Right lobe of liver (tissue), 6 donors: ENCODE data around the gene TMEM87A. TPM values are rescaled to one million over a fixed set of nuclear protein-coding genes. Genes with fewer than 3 reads are reported as not detected.
A peak's percentile ranks its signal among the peaks of the same experiment; 100 is the strongest.

Experiments
- ATAC-seq, 4 donors: fragments of 200-7000 bp; cut with Tn5 transposase; one replicate each; pipeline ENCODE4 v1.9.1; 2020; ENCODE audit warnings: mild to moderate bottlenecking in 4 of 4, moderate library complexity in 4 of 4
- DNase-seq, 3 donors: peaks; one replicate each; pipeline ENCODE4 v3.0.0-alpha.2; 2020
- H3K27ac ChIP-seq, 3 donors: fragments of 200-600 bp; one replicate each; pipeline ENCODE4 v1.8.0; 2022
- H3K27me3 ChIP-seq, 2 donors: fragments of 200-600 bp; one replicate each; pipeline ENCODE4 v1.8.0; 2022
- H3K36me3 ChIP-seq, 4 donors: fragments of 200-600 bp; sonication (generic) in 1 of 4; one replicate each; pipeline versions ENCODE4 v1.5.1 to v1.8.0; 2017 to 2022; ENCODE audit warnings: control low read depth in 1 of 4
- H3K4me1 ChIP-seq, 4 donors: fragments of 200-600 bp; sonication (generic) in 1 of 4; one replicate each; pipeline versions ENCODE4 v1.5.1 to v1.8.0; 2017 to 2022; ENCODE audit warnings: control low read depth in 1 of 4
- H3K4me3 ChIP-seq, 3 donors: fragments of 200-600 bp; one replicate each; pipeline ENCODE4 v1.8.0; 2022
- H3K9me3 ChIP-seq, 4 donors: fragments of 200-600 bp; sonication (generic) in 1 of 4; one replicate each; pipeline versions ENCODE4 v1.5.1 to v1.8.0; 2017 to 2022; ENCODE audit warnings: control low read depth in 1 of 4
- CTCF ChIP-seq, 4 donors: fragments of 200-600 bp in 3 of 4; fragments of 450-650 bp in 1 of 4; IDR thresholded peaks; one replicate each; pipeline versions ENCODE4 v1.5.1 to v1.8.0; 2016 to 2022; ENCODE audit warnings: antibody characterized with exemption in 4 of 4, mild to moderate bottlenecking in 2 of 4
- POLR2A ChIP-seq: fragments of 450-650 bp; IDR thresholded peaks from one replicate; pipeline ENCODE4 v1.6.1; 2017; ENCODE audit warnings: antibody characterized with exemption, mild to moderate bottlenecking
- WGBS: methylation state at CpG from one replicate; pipeline ENCODE4 v1.1.6; 2018; ENCODE audit warnings: low coverage, low lambda C conversion rate; ENCODE audit not compliant: insufficient coverage; ENCODE audit errors: missing lambda C conversion rate; 5-methylcytosine and 5-hydroxymethylcytosine counted together
- intact Hi-C, 2 donors: fragments of 100-400 bp; cut with DNase I; formaldehyde crosslinking; loops; one replicate each; pipeline versions ENCODE4 v1.11.2 to v1.14.1; 2022
- total RNA-seq, 6 experiments: library from RNA; depleted of rRNA in 2 of 6; stranded (reverse); fragments of >200 nt in 2 of 6; fragmentation: NEBNext Ultra II Directional in 3 of 6; extraction: Animal tissue kit (Norgen Biotek cat#: 25700) in 3 of 6; gene quantifications; one replicate each; pipeline versions ENCODE4 v1.1.0 to v1.2.4, GENCODE V29; 2016 to 2023
- donor health status: DM: no; HTN: yes; CAD: no.
- donor health status: DM: no; HTN: no; CAD: no.
- donor health status: DM: no; HTN: no; CAD: no.
- donor health status: DM: no; HTN: yes; CAD: no.
- donor health status: DM: no; HTN: yes; CAD: no.

Gene TMEM87A
- total RNA-seq, 6 experiments from 2014 or later, result 12.9 to 22.4 (median 15.7) TPM

- H3K27ac ChIP-seq, result no peak overlapping the region
- no peaks in the 10 kb centered on the region for H3K4me1 ChIP-seq
- TF ChIP-seq CTCF (IDR thresholded peaks at IDR 0.05), result no peak
- no peak for TF ChIP-seq POLR2A
Observed at GRCh38 chr15:42213511-42213910, 59.7 kb downstream of the TMEM87A start.

GRCh38 chr15:42210696-42211095 lies 62.5 kb downstream of the TMEM87A start:
- H3K36me3 ChIP-seq, result peaks cover 0 to 39% (median 6%) of the 10 kb centered on the region in 4 donors
- no peak overlapping the region for H3K27ac ChIP-seq
- intact Hi-C loops, result no loop called here
- no peaks in the 10 kb centered on the region for H3K27me3 ChIP-seq
- H3K4me1 ChIP-seq, result peaks cover 0 to 10% (median 4%) of the 10 kb centered on the region in 4 donors
- 47% methylated on average over 4 of the region's 4 CpGs for WGBS
- TF ChIP-seq CTCF (IDR thresholded peaks at IDR 0.05), result no peak
- no peak for TF ChIP-seq POLR2A
- ATAC-seq (peak in 1 of 4 donors; percentile 51), DNase-seq (no peak)
- no peaks in the 10 kb centered on the region for H3K9me3 ChIP-seq
- H3K4me3 ChIP-seq, result no peak overlapping the region

More at GRCh38 chr15:42213511-42213910, 59.7 kb downstream of the TMEM87A start:
- DNase-seq (no peak), ATAC-seq (no peak)
- H3K9me3 ChIP-seq, result no peaks in the 10 kb centered on the region
- no peak overlapping the region for H3K4me3 ChIP-seq
- peaks cover 0 to 61% (median 18%) of the 10 kb centered on the region in 4 donors for H3K36me3 ChIP-seq
- no peaks in the 10 kb centered on the region for H3K27me3 ChIP-seq
- intact Hi-C loops, result no loop called here

GRCh38 chr15:42207674-42208579 lies 65.3 kb downstream of the TMEM87A start, which contains the start of gene VPS39:
Gene VPS39 (minus strand): TSS chr15:42208304. CDS start chr15:42208153, 151 bp downstream.
- WGBS, result 6% methylated on average over 19 of the region's 45 CpGs
- H3K4me3 ChIP-seq, result peak within 1 kb of the TSS; percentile 78 to 83 (median 82)
- ATAC-seq, result peak; percentile 98 to 99 (median 98)
- H3K4me1 ChIP-seq, result peaks cover 0 to 10% (median 4%) of the 10 kb centered on the region in 4 donors
- TF ChIP-seq CTCF (IDR thresholded peaks at IDR 0.05) (no peak), POLR2A (peak; percentile 38)
- peak; percentile 79 to 81 (median 80) for DNase-seq
- intact Hi-C loops, result no loop called here
- peaks cover 0 to 26% (median 5%) of the 10 kb centered on the region in 4 donors for H3K36me3 ChIP-seq
- peak within 1 kb of the TSS in 2 of 3 donors; percentile 62 to 69 for H3K27ac ChIP-seq
- no peaks in the 10 kb centered on the region for H3K9me3 ChIP-seq
- no peaks in the 10 kb centered on the region for H3K27me3 ChIP-seq

- intact Hi-C loops, result no loop called here
- TF ChIP-seq CTCF (IDR thresholded peaks at IDR 0.05), result no peak
- no peak for TF ChIP-seq POLR2A
Observed at GRCh38 chr15:42206406-42206805, 66.8 kb downstream of the TMEM87A start.

More at GRCh38 chr15:42206406-42206805, 66.8 kb downstream of the TMEM87A start:
- peaks cover 0 to 10% (median 4%) of the 10 kb centered on the region in 4 donors for H3K4me1 ChIP-seq
- DNase-seq, result no peak
- H3K27me3 ChIP-seq, result no peaks in the 10 kb centered on the region
- H3K36me3 ChIP-seq, result peaks cover 0 to 13% (median 2%) of the 10 kb centered on the region in 4 donors
- H3K4me3 ChIP-seq, result no peak overlapping the region
- WGBS, result 78% methylated on average over 4 of the region's 4 CpGs
- no peaks in the 10 kb centered on the region for H3K9me3 ChIP-seq
- H3K27ac ChIP-seq, result no peak overlapping the region
- ATAC-seq, result no peak
